IMR-90 (cell line): Measurements from ENCODE around the gene IRGQ. TPM values are rescaled to one million over a fixed set of nuclear protein-coding genes. Genes with fewer than 3 reads are reported as not detected.

Experiments used
- ATAC-seq: fragments of 200-7000 bp; cut with Tn5 transposase; 2 replicates; pipeline ENCODE4 v1.9.1; 2020; ENCODE audit warnings: low read depth, mild to moderate bottlenecking, moderate library complexity
- BruUV-seq: library from RNA; stranded (reverse); fragments of 400-500 nt; replicated peaks from 2 replicates; lab custom pipeline; 2021; lab: Mats Ljungman, UMichigan
- CTCF ChIA-PET: fragments of 300-600 bp; formaldehyde crosslinking; extraction: SDS; loops from one replicate; lab custom pipeline; 2021; ENCODE audit warnings: antibody characterized with exemption; lab: Yijun Ruan, JAX
- POLR2A ChIA-PET: fragments of 300-600 bp; sonication (Branson Sonifier 250); formaldehyde crosslinking; loops from one replicate; lab custom pipeline; 2022; ENCODE audit warnings: antibody characterized with exemption; ENCODE audit not compliant: unreplicated experiment; lab: Charles Lee
- DNase-seq: peaks from one replicate; pipeline ENCODE4 v3.0.0; 2013
- H2AFZ ChIP-seq: replicated peaks from 2 replicates; pipeline ENCODE3; 2013; ENCODE audit warnings: low read length, mild to moderate bottlenecking; ENCODE audit not compliant: poor library complexity
- H2AK5ac ChIP-seq: 2 replicates; pipeline ENCODE4 v1.6.1; 2013; ENCODE audit warnings: low read depth, low read length, inconsistent platforms
- H2AK9ac ChIP-seq: replicated peaks from 2 replicates; pipeline ENCODE3; 2013; ENCODE audit warnings: mild to moderate bottlenecking, low read depth, low read length, moderate library complexity; ENCODE audit not compliant: poor library complexity
- H2BK120ac ChIP-seq: 2 replicates; pipeline ENCODE4 v1.6.1; 2013; ENCODE audit warnings: low read depth, low read length, inconsistent platforms
- H2BK15ac ChIP-seq: 3 replicates; pipeline ENCODE4 v1.6.1; 2013; ENCODE audit warnings: low read depth, low read length, inconsistent platforms
- H2BK20ac ChIP-seq: 2 replicates; pipeline ENCODE4 v1.6.1; 2013; ENCODE audit warnings: low read depth, mild to moderate bottlenecking, inconsistent platforms, low read length, moderate library complexity
- H2BK5ac ChIP-seq: 2 replicates; pipeline ENCODE4 v1.6.1; 2013; ENCODE audit warnings: mild to moderate bottlenecking, low read depth, low read length, inconsistent platforms; ENCODE audit not compliant: poor library complexity, severe bottlenecking
- H3K14ac ChIP-seq: replicated peaks from 2 replicates; pipeline ENCODE4 v1.6.1; 2013; ENCODE audit warnings: low read depth, low read length, inconsistent platforms
- H3K18ac ChIP-seq: 2 replicates; pipeline ENCODE4 v1.6.1; 2013; ENCODE audit warnings: low read depth, low read length, control low read depth
- H3K23ac ChIP-seq: 2 replicates; pipeline ENCODE4 v1.6.1; 2013; ENCODE audit warnings: low read depth, low read length, inconsistent platforms
- H3K27ac ChIP-seq: 2 replicates; pipeline ENCODE4 v1.5.1; 2013; ENCODE audit warnings: mild to moderate bottlenecking, control low read depth, low read length; ENCODE audit not compliant: insufficient read depth
- H3K27me3 ChIP-seq: 2 replicates; pipeline ENCODE4 v1.6.1; 2013; ENCODE audit warnings: low read length; ENCODE audit not compliant: control insufficient read depth, insufficient read depth
- H3K36me3 ChIP-seq: 2 replicates; pipeline ENCODE4 v1.6.1; 2013; ENCODE audit warnings: low read length, mixed read lengths; ENCODE audit not compliant: control insufficient read depth, insufficient read depth
- H3K4ac ChIP-seq: 2 replicates; pipeline ENCODE4 v1.6.1; 2013; ENCODE audit warnings: low read depth, low read length, inconsistent platforms
- H3K4me1 ChIP-seq: 2 replicates; pipeline ENCODE4 v1.6.1; 2013; ENCODE audit warnings: low read length, mixed read lengths; ENCODE audit not compliant: control insufficient read depth, insufficient read depth
- H3K4me2 ChIP-seq: 2 replicates; pipeline ENCODE4 v1.6.1; 2013; ENCODE audit warnings: low read depth, mild to moderate bottlenecking, control low read depth, low read length, moderate library complexity
- H3K4me3 ChIP-seq: 2 replicates; pipeline ENCODE4 v1.5.1; 2013; ENCODE audit warnings: low read depth, mild to moderate bottlenecking, control low read depth, low read length, moderate library complexity; ENCODE audit not compliant: insufficient read depth
- H3K56ac ChIP-seq: 2 replicates; pipeline ENCODE4 v1.6.1; 2013; ENCODE audit warnings: low read length, inconsistent platforms; ENCODE audit not compliant: insufficient read depth; ENCODE audit errors: extremely low read depth
- H3K79me1 ChIP-seq, 2 experiments: 2 replicates each; pipeline ENCODE4 v1.6.1; 2013; ENCODE audit warnings: low read length in 2 of 2, inconsistent platforms in 1 of 2, low read depth in 1 of 2
- H3K9ac ChIP-seq: 2 replicates; pipeline ENCODE4 v1.6.1; 2013; ENCODE audit warnings: low read depth, low read length, control low read depth
- H3K9me1 ChIP-seq: 2 replicates; pipeline ENCODE4 v1.6.1; 2013; ENCODE audit warnings: low read length, inconsistent platforms; ENCODE audit not compliant: insufficient read depth
- H3K9me3 ChIP-seq: 2 replicates; pipeline ENCODE4 v1.6.1; 2013; ENCODE audit warnings: low read length; ENCODE audit not compliant: control insufficient read depth, insufficient read depth
- H4K20me1 ChIP-seq: 2 replicates; pipeline ENCODE4 v1.6.1; 2013; ENCODE audit warnings: low read length, inconsistent platforms; ENCODE audit not compliant: insufficient read depth
- H4K5ac ChIP-seq: 2 replicates; pipeline ENCODE4 v1.6.1; 2013; ENCODE audit warnings: mild to moderate bottlenecking, low read depth, low read length, control low read depth
- H4K8ac ChIP-seq, 2 experiments: 2 replicates each; pipeline ENCODE4 v1.6.1; 2013; ENCODE audit warnings: low read depth in 2 of 2, low read length in 2 of 2, control low read depth in 1 of 2, inconsistent platforms in 1 of 2
- H4K91ac ChIP-seq: 2 replicates; pipeline ENCODE4 v1.6.1; 2013; ENCODE audit warnings: low read depth, low read length, inconsistent platforms; ENCODE audit not compliant: insufficient read depth
- BHLHE40 ChIP-seq: fragments of 150-350 bp; IDR thresholded peaks from 2 replicates; pipeline ENCODE4 v1.6.1; 2016; ENCODE audit warnings: mild to moderate bottlenecking, low read depth, low read length
- MAFK ChIP-seq: IDR thresholded peaks from 2 replicates; pipeline ENCODE4 v1.6.1; 2012; ENCODE audit warnings: low read depth, low read length, improper control_type of control experiment
- NFE2L2 ChIP-seq: fragments of 150-350 bp; IDR thresholded peaks from 2 replicates; pipeline ENCODE4 v1.6.1; 2016; ENCODE audit warnings: low read depth, mild to moderate bottlenecking, low read length
- RAD21 ChIP-seq: IDR thresholded peaks from 2 replicates; pipeline ENCODE4 v1.6.1; 2012; ENCODE audit warnings: low read length, improper control_type of control experiment
- RCOR1 ChIP-seq: IDR thresholded peaks from 2 replicates; pipeline ENCODE4 v1.6.1; 2012; ENCODE audit warnings: mild to moderate bottlenecking, low read length, improper control_type of control experiment; ENCODE audit not compliant: insufficient replicate concordance
- WGBS, 2 experiments: methylation state at CpG; one replicate each; pipeline versions ENCODE4 v1.1.5 to v1.1.7; 2013; ENCODE audit warnings: missing lambda C conversion rate in 2 of 2; ENCODE audit not compliant: insufficient read length in 1 of 2; ENCODE audit errors: extremely low coverage in 2 of 2; 5-methylcytosine and 5-hydroxymethylcytosine counted together
- dilution Hi-C: fragments of 300-500 bp; cut with HindIII; formaldehyde crosslinking; loops from one replicate; pipeline ENCODE4 v1.14.3; 2018; ENCODE audit warnings: low sequenced_read_pairs; ENCODE audit not compliant: unreplicated experiment
- in situ Hi-C: fragments of 300-500 bp; cut with MboI; formaldehyde crosslinking; loops from 3 replicates; pipeline ENCODE4 v1.14.3; 2019; ENCODE audit warnings: low sequenced_read_pairs, inconsistent platforms, mixed read lengths
- intact Hi-C: fragments of 100-400 bp; cut with micrococcal nuclease; formaldehyde crosslinking; loops from 2 replicates; pipeline ENCODE4 v1.10.0; 2022
- polyA plus RNA-seq, 3 experiments: library from polyadenylated mRNA; depleted of rRNA; stranded (reverse); fragments of >200 nt; gene quantifications; 2 replicates each; pipeline ENCODE4 v1.2.3, GENCODE V29; 2012; ENCODE audit warnings: low replicate concordance in 1 of 3
- total RNA-seq: library from RNA; depleted of rRNA; stranded (reverse); fragments of >200 nt; gene quantifications from 2 replicates; pipeline ENCODE4 v1.2.3, GENCODE V29; 2012
- TF ChIP-seq, protein P1 (sequence below): conservative IDR thresholded peaks from 2 replicates; pipeline ENCODE4 v1.5.1; 2012; ENCODE audit warnings: mild to moderate bottlenecking, low read depth, low read length, improper control_type of control experiment

The IRGQ gene
- total and polyA plus RNA-seq, 2 of the 4 experiments (the other 2 are of a cell fraction): 9.0 to 9.9 TPM

DNA sequence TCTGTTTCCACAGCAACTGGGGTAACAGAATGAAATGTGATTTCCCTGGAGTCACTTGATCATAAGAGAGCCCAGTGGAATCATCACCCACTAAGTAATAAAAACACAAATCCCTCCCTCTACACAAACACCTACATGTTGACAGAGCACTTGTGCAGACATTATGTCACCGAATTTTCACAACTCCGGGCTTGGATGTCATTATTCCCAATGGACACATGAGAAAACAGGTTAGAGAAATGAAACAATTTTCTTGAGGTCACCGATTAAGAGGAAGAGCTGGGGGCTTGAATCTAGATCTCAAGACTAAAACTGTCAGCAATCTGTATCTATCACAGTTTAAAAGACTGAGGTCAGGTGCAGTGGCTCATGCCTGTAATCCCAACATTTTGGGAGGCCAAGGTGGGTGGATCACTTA is 23.8 kb downstream of the IRGQ start:
- dilution Hi-C loops: no loop called here
- Histone ChIP-seq H3K79me1 (peaks cover 34 to 65% of the 10 kb centered on the region in 2 experiments), H3K4me1 (peaks cover 5% of the 10 kb centered on the region), H4K8ac (no peak overlapping the region), H3K36me3 (0 out of 2 replicates have a peak, but pooled peaks cover 1% of the 10 kb centered on the region), H3K27me3 (no peaks in the 10 kb centered on the region), H3K9ac (no peak overlapping the region), H3K4ac (no peak overlapping the region), H3K23ac (no peak overlapping the region), H3K18ac (no peak overlapping the region), H2BK15ac (no peak overlapping the region), H3K4me3 (no peak overlapping the region), H3K9me3 (no peaks in the 10 kb centered on the region), H2AFZ (no peak overlapping the region), H2BK120ac (no peak overlapping the region), H2AK5ac (no peak overlapping the region), H3K27ac (no peak overlapping the region), H3K56ac (no peak overlapping the region), H3K4me2 (no peak overlapping the region), H3K9me1 (peaks cover 6% of the 10 kb centered on the region; the same call in 1 of the 2 replicates), H2BK20ac (no peak overlapping the region), H2AK9ac (no peak overlapping the region), H4K5ac (no peak overlapping the region), H4K91ac (no peak overlapping the region), H3K14ac (no peak overlapping the region), H4K20me1 (no peaks in the 10 kb centered on the region), H2BK5ac (no peak overlapping the region)
- ChIA-PET CTCF (interaction anchor here (1.2 kb wide), 1 partner anchor 125 kb away, joined by 3 read pairs; no protein-coding TSS in a partner anchor), POLR2A (no interaction called here)
- WGBS, 2 experiments: 100% methylated on average over 2 of the region's 3 CpGs; no CpG with 5 or more reads in 1 of the 2 experiments
- ATAC-seq (no peak), DNase-seq (no peak)
- in situ Hi-C loops: no loop called here
- BruUV-seq: no TSS peak
- intact Hi-C loops: no loop called here
- no peak for TF ChIP-seq NFE2L2
- no peak for TF ChIP-seq RAD21
- no peak for TF ChIP-seq BHLHE40
- TF ChIP-seq, protein P1, sequence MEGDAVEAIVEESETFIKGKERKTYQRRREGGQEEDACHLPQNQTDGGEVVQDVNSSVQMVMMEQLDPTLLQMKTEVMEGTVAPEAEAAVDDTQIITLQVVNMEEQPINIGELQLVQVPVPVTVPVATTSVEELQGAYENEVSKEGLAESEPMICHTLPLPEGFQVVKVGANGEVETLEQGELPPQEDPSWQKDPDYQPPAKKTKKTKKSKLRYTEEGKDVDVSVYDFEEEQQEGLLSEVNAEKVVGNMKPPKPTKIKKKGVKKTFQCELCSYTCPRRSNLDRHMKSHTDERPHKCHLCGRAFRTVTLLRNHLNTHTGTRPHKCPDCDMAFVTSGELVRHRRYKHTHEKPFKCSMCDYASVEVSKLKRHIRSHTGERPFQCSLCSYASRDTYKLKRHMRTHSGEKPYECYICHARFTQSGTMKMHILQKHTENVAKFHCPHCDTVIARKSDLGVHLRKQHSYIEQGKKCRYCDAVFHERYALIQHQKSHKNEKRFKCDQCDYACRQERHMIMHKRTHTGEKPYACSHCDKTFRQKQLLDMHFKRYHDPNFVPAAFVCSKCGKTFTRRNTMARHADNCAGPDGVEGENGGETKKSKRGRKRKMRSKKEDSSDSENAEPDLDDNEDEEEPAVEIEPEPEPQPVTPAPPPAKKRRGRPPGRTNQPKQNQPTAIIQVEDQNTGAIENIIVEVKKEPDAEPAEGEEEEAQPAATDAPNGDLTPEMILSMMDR: no peak
- no peak for TF ChIP-seq RCOR1
- TF ChIP-seq MAFK: no peak
